Measurements from ENCODE around the gene ERC2. TPM values are rescaled to one million over a fixed set of nuclear protein-coding genes. Genes with fewer than 3 reads are reported as not detected.

The ERC2 gene
- total RNA-seq, 1 experiment from 2014 or later: 0.77 TPM

DNA sequence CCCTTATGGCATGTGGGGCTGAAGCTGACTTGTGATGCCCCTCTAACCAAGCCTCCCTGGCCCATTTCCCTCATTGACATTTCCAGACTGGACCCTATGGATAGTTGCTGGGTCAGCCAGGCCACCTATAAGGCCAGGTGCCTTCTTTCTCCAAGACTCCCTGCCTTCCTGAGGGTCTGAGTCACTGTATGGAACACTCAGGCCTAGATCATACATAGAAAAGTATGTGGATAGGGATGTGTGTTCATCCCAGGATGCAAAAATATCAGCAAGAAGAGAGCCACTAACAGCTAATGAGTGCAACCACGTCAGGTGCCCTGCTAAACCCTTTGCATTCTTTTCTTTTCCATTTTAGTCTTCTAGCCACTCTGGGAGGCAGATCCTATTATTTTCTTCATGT is 812.7 kb downstream of the ERC2 start:
- H4K20me1 ChIP-seq (ENCODE audit: low read length): no peaks in the 10 kb centered on the region
- H3K4me1 ChIP-seq (ENCODE audit: insufficient read depth, low read length): no peaks in the 10 kb centered on the region
- H3K27me3 ChIP-seq (ENCODE audit: low read length): no peaks in the 10 kb centered on the region
- H3K9me2 ChIP-seq (replicated peaks; ENCODE audit: low read length): no peaks in the 10 kb centered on the region
- H3K9me3 ChIP-seq (ENCODE audit: low read length): no peaks in the 10 kb centered on the region
- peak; percentile 21 for DNase-seq
- no peak overlapping the region for H3K9ac ChIP-seq (ENCODE audit: low read length)
- intact Hi-C loops (cut with micrococcal nuclease): no loop called here
- H3F3A ChIP-seq (ENCODE audit: low read length, unreplicated experiment): no peaks in the 10 kb centered on the region
- H3K4me3 ChIP-seq (ENCODE audit: low read length): no peak overlapping the region
- CTCF ChIA-PET: no interaction called here
- TF ChIP-seq EZH2 (IDR thresholded peaks at IDR 0.05; ENCODE audit: low read length, unreplicated experiment) (no peak), EZH2phosphoT487 (IDR thresholded peaks at IDR 0.05; ENCODE audit: borderline replicate concordance, low read length) (no peak)
- TF ChIP-seq, protein P1, sequence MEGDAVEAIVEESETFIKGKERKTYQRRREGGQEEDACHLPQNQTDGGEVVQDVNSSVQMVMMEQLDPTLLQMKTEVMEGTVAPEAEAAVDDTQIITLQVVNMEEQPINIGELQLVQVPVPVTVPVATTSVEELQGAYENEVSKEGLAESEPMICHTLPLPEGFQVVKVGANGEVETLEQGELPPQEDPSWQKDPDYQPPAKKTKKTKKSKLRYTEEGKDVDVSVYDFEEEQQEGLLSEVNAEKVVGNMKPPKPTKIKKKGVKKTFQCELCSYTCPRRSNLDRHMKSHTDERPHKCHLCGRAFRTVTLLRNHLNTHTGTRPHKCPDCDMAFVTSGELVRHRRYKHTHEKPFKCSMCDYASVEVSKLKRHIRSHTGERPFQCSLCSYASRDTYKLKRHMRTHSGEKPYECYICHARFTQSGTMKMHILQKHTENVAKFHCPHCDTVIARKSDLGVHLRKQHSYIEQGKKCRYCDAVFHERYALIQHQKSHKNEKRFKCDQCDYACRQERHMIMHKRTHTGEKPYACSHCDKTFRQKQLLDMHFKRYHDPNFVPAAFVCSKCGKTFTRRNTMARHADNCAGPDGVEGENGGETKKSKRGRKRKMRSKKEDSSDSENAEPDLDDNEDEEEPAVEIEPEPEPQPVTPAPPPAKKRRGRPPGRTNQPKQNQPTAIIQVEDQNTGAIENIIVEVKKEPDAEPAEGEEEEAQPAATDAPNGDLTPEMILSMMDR (conservative IDR thresholded peaks at IDR 0.05; ENCODE audit: low read depth, low read length): no peak
- no peak overlapping the region for H3K4me2 ChIP-seq (ENCODE audit: low read length)
- no peak overlapping the region for H3K27ac ChIP-seq (ENCODE audit: low read length)
- no peak for ATAC-seq
- H2AFZ ChIP-seq (ENCODE audit: low read length): no peak overlapping the region
- no peaks in the 10 kb centered on the region for H3K36me3 ChIP-seq (ENCODE audit: low read depth, low read length)
- BruUV-seq (replicated peaks): no TSS peak
- no peaks in the 10 kb centered on the region for H3K79me2 ChIP-seq (ENCODE audit: low read length)
- POLR2A ChIA-PET (ENCODE audit: unreplicated experiment): no interaction called here

DNA sequence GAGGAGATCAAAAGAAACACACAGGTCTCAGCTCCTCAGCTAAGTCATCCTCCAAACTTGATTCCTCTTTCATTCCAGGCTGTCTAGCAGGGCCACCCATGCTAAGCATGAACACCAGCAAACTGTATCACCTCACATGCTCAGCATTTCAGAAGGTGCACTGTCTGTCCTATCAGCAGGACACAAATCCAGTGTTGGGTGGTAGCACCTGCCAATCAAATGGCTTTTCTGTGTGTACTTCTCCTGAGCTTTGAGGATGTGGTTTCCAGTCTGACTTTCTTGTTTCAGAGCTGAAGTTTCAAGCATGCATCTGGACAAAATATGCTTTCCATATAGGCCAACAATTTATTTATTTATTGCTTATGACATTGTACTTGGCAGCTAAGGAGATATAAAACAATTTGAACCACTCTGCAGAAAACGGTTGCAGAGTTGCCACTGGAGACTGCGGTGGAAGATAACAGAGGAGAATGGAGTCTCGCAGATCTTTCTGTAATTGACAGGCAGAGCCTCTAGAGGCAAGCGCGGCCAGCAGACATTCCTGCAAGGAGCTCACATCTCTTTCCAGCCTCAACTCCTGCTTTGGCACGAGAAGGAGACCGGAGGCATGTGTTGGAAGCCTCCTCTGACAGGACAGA is 814.0 kb downstream of the ERC2 start:
- H4K20me1 ChIP-seq (ENCODE audit: low read length): no peaks in the 10 kb centered on the region
- no peak for TF ChIP-seq EZH2 (IDR thresholded peaks at IDR 0.05; ENCODE audit: low read length, unreplicated experiment)
- TF ChIP-seq EZH2phosphoT487 (IDR thresholded peaks at IDR 0.05; ENCODE audit: borderline replicate concordance, low read length): no peak
- TF ChIP-seq, protein P1 (conservative IDR thresholded peaks at IDR 0.05; ENCODE audit: low read depth, low read length): no peak
- no peak overlapping the region for H3K4me3 ChIP-seq (ENCODE audit: low read length)
- no peaks in the 10 kb centered on the region for H3K27me3 ChIP-seq (ENCODE audit: low read length)
- no peaks in the 10 kb centered on the region for H3F3A ChIP-seq (ENCODE audit: low read length, unreplicated experiment)
- H2AFZ ChIP-seq (ENCODE audit: low read length): no peak overlapping the region
- no peak for DNase-seq
- ChIA-PET CTCF (no interaction called here), POLR2A (ENCODE audit: unreplicated experiment) (interaction anchor here (0.6 kb wide), 1 partner anchor 53 kb away, joined by 3 read pairs; no protein-coding TSS in a partner anchor)
- intact Hi-C loops (cut with micrococcal nuclease): no loop called here
- H3K79me2 ChIP-seq (ENCODE audit: low read length): no peaks in the 10 kb centered on the region
- H3K9me2 ChIP-seq (replicated peaks; ENCODE audit: low read length): no peaks in the 10 kb centered on the region
- no peaks in the 10 kb centered on the region for H3K4me1 ChIP-seq (ENCODE audit: insufficient read depth, low read length)
- H3K36me3 ChIP-seq (ENCODE audit: low read depth, low read length): no peaks in the 10 kb centered on the region
- no peak overlapping the region for H3K27ac ChIP-seq (ENCODE audit: low read length)
- BruUV-seq (replicated peaks): no TSS peak
- no peak overlapping the region for H3K4me2 ChIP-seq (ENCODE audit: low read length)
- H3K9ac ChIP-seq (ENCODE audit: low read length): no peak overlapping the region
- H3K9me3 ChIP-seq (ENCODE audit: low read length): no peaks in the 10 kb centered on the region
- ATAC-seq: no peak

DNA sequence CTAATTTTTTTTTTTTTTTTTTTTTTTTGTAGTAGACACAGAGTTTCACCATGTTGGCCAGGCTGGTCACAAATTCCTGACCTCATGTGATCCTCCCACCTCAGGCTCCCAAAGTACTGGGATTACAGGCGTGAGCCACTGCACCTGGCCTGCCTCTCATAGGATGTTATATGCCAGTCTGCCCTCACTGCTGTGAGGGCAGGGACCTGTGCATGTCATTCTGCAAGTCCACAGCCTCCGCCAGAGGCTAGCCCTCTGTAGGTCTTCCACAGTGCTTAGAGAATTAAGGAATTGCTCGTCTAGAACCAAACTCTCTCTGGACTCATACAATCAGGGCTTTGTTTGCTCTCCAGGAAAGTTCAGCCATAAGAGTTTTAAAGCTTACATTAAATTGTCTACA is 817.3 kb downstream of the ERC2 start:
- Histone ChIP-seq H3K79me2 (ENCODE audit: low read length) (no peaks in the 10 kb centered on the region), H3F3A (ENCODE audit: low read length, unreplicated experiment) (no peaks in the 10 kb centered on the region), H4K20me1 (ENCODE audit: low read length) (no peaks in the 10 kb centered on the region), H2AFZ (ENCODE audit: low read length) (no peak overlapping the region), H3K9ac (ENCODE audit: low read length) (no peak overlapping the region), H3K4me1 (ENCODE audit: insufficient read depth, low read length) (no peaks in the 10 kb centered on the region), H3K27me3 (ENCODE audit: low read length) (no peaks in the 10 kb centered on the region), H3K36me3 (ENCODE audit: low read depth, low read length) (no peaks in the 10 kb centered on the region), H3K27ac (ENCODE audit: low read length) (no peak overlapping the region), H3K4me3 (ENCODE audit: low read length) (no peak overlapping the region), H3K9me2 (replicated peaks; ENCODE audit: low read length) (no peaks in the 10 kb centered on the region), H3K9me3 (ENCODE audit: low read length) (no peaks in the 10 kb centered on the region), H3K4me2 (ENCODE audit: low read length) (no peak overlapping the region)
- BruUV-seq (replicated peaks): no TSS peak
- TF ChIP-seq EZH2phosphoT487 (IDR thresholded peaks at IDR 0.05; ENCODE audit: borderline replicate concordance, low read length) (no peak), EZH2 (IDR thresholded peaks at IDR 0.05; ENCODE audit: low read length, unreplicated experiment) (no peak)
- TF ChIP-seq, protein P1 (conservative IDR thresholded peaks at IDR 0.05; ENCODE audit: low read depth, low read length): no peak
- ChIA-PET POLR2A (ENCODE audit: unreplicated experiment) (no interaction called here), CTCF (no interaction called here)
- ATAC-seq: no peak
- DNase-seq: no peak
- intact Hi-C loops (cut with micrococcal nuclease): no loop called here

Data from PC-3 (cell line).